Stimulated activated CD8-positive, alpha-beta memory T cell treated with anti-CD3 and anti-CD28 coated beads, Interleukin-4, amount 100 ng/mL, for 48 hours (primary cell): ENCODE data around the gene ABCB11.
A peak's percentile ranks its signal among the peaks of the same experiment; 100 is the strongest.
"Not testable (repeated sequence)": the region's sequence is repeated elsewhere in the genome, so short reads cannot be mapped to it uniquely, and the experiment has no call there.

Experiments
- DNase-seq: peaks from one replicate; pipeline ENCODE4 v3.0.0-alpha.2; 2020

Gene ABCB11

GRCh38 chr2:169031202-169031601, at the start of gene ABCB11:
Gene ABCB11, minus strand, starts transcription at chr2:169031324. Its CDS starts 13,199 bp downstream, at chr2:169018125.
- no peak for DNase-seq

- no peak for DNase-seq
These were observed 49.3 kb upstream of the ABCB11 start for GRCh38 chr2:169080250-169081069.

- DNase-seq: no peak
These were observed 46.6 kb upstream of the ABCB11 start for GRCh38 chr2:169077674-169078240.

- no peak for DNase-seq
These were observed 43.0 kb upstream of the ABCB11 start for GRCh38 chr2:169073963-169074751.

GRCh38 chr2:169073211-169073962, 42.3 kb upstream of the ABCB11 start:
- DNase-seq: no peak

GRCh38 chr2:169072163-169072925, 41.2 kb upstream of the ABCB11 start:
- DNase-seq: no peak

- DNase-seq: no peak
These were observed 40.3 kb upstream of the ABCB11 start for GRCh38 chr2:169071455-169071854.

GRCh38 chr2:169069833-169070232, 38.7 kb upstream of the ABCB11 start:
- DNase-seq: no peak

- peak; percentile 58 for DNase-seq
These were observed 38.2 kb upstream of the ABCB11 start, which contains the start of gene DHRS9 for GRCh38 chr2:169069341-169069740. Gene DHRS9, plus strand, starts transcription at chr2:169069563. Its CDS starts 12,019 bp downstream, at chr2:169081582.

GRCh38 chr2:169066897-169067296, 35.8 kb upstream of the ABCB11 start:
- DNase-seq: no peak

- no peak for DNase-seq
These were observed 34.9 kb upstream of the ABCB11 start for GRCh38 chr2:169065864-169066517.

GRCh38 chr2:169065422-169065821, 34.3 kb upstream of the ABCB11 start:
- DNase-seq: no peak

- not testable (repeated sequence) for DNase-seq
These were observed 33.1 kb upstream of the ABCB11 start for GRCh38 chr2:169064199-169064598.

GRCh38 chr2:169054575-169054974, 23.5 kb upstream of the ABCB11 start:
- DNase-seq: not testable (repeated sequence)

- no peak for DNase-seq
These were observed 19.5 kb upstream of the ABCB11 start for GRCh38 chr2:169050476-169051240.

- no peak for DNase-seq
These were observed 18.0 kb upstream of the ABCB11 start for GRCh38 chr2:169049142-169049541.

GRCh38 chr2:169047256-169048250, 16.4 kb upstream of the ABCB11 start:
- DNase-seq: no peak

- no peak for DNase-seq
These were observed 15.5 kb upstream of the ABCB11 start for GRCh38 chr2:169046440-169047151.

- DNase-seq: no peak
These were observed 11.7 kb upstream of the ABCB11 start for GRCh38 chr2:169042856-169043255.
